ENCODE data around the gene DKK2.

The DKK2 gene

GRCh38 chr4:106898621-106899230, 137.4 kb downstream of the DKK2 start:
- no peak overlapping the region for H4K5ac ChIP-seq (ENCODE audit: low read length)
- no peaks in the 10 kb centered on the region for H3K27me3 ChIP-seq (ENCODE audit: insufficient read depth, low read length, poor library complexity)
- H3K23ac ChIP-seq (ENCODE audit: low read length), result no peak overlapping the region
- peak; percentile 58 for DNase-seq
- no peak overlapping the region for H3K4me2 ChIP-seq (ENCODE audit: low read length)
- no peak overlapping the region for H3K18ac ChIP-seq (ENCODE audit: low read length)
- no peaks in the 10 kb centered on the region for H3K79me1 ChIP-seq (ENCODE audit: low read length)
- no peaks in the 10 kb centered on the region for H3K4me1 ChIP-seq (ENCODE audit: control insufficient read depth, low read depth, low read length)
- no peak overlapping the region for H2AK5ac ChIP-seq (ENCODE audit: low read length)
- H2BK5ac ChIP-seq (ENCODE audit: low read length), result no peak overlapping the region
- H2BK120ac ChIP-seq (ENCODE audit: low read depth, low read length), result no peak overlapping the region
- H3K4me3 ChIP-seq (ENCODE audit: low read length), result no peak overlapping the region
- no peaks in the 10 kb centered on the region for H3K79me2 ChIP-seq (ENCODE audit: control insufficient read depth, insufficient read depth, low read length)
- H3K56ac ChIP-seq (ENCODE audit: low read length), result no peak overlapping the region
- no peaks in the 10 kb centered on the region for H3K36me3 ChIP-seq (ENCODE audit: control insufficient read depth, insufficient read depth, low read length)
- H2BK15ac ChIP-seq (replicated peaks; ENCODE audit: low read depth), result no peak overlapping the region
- H3K4ac ChIP-seq (ENCODE audit: low read depth, low read length), result no peak overlapping the region
- WGBS (ENCODE audit: extremely low coverage, insufficient coverage, low lambda C conversion rate), result 100% methylated on average over 1 of the region's 4 CpGs
- no peak overlapping the region for H3K9ac ChIP-seq (ENCODE audit: low read length)
- H4K8ac ChIP-seq (ENCODE audit: low read depth, low read length), result no peak overlapping the region
- no peak overlapping the region for H3K27ac ChIP-seq (ENCODE audit: low read depth, low read length)

DNA sequence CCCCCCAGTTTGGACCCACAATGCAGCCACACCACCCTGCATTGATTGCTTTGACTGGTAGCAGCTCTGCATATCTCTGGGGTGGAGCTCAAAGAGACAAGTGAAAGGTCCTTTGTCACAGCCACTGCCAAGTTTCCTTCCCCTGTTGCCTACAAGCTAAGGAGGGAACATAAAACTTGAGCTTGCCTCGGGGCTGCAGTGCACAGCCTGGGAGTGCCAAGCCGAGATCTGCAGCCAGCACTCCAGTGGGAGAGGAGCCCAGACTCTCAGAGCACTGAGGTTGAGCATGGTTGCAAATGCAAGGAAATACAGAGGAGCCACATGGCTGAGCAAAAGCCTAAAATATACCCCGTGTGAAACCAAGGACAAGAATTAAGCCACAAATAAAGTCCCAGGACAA, 142.2 kb downstream of the DKK2 start:
- Histone ChIP-seq H3K79me1 (ENCODE audit: low read length) (no peaks in the 10 kb centered on the region), H3K4me3 (ENCODE audit: low read length) (no peak overlapping the region), H3K36me3 (ENCODE audit: control insufficient read depth, insufficient read depth, low read length) (no peaks in the 10 kb centered on the region), H3K56ac (ENCODE audit: low read length) (no peak overlapping the region), H3K79me2 (ENCODE audit: control insufficient read depth, insufficient read depth, low read length) (no peaks in the 10 kb centered on the region), H4K5ac (ENCODE audit: low read length) (no peak overlapping the region), H2AK5ac (ENCODE audit: low read length) (no peak overlapping the region), H3K27ac (ENCODE audit: low read depth, low read length) (no peak overlapping the region), H4K8ac (ENCODE audit: low read depth, low read length) (no peak overlapping the region), H3K4me2 (ENCODE audit: low read length) (no peak overlapping the region), H3K4ac (ENCODE audit: low read depth, low read length) (no peak overlapping the region), H2BK5ac (ENCODE audit: low read length) (no peak overlapping the region), H3K27me3 (ENCODE audit: insufficient read depth, low read length, poor library complexity) (no peaks in the 10 kb centered on the region), H3K23ac (ENCODE audit: low read length) (no peak overlapping the region), H3K9ac (ENCODE audit: low read length) (no peak overlapping the region), H3K4me1 (ENCODE audit: control insufficient read depth, low read depth, low read length) (no peaks in the 10 kb centered on the region), H2BK15ac (replicated peaks; ENCODE audit: low read depth) (no peak overlapping the region), H3K18ac (ENCODE audit: low read length) (no peak overlapping the region), H2BK120ac (ENCODE audit: low read depth, low read length) (no peak overlapping the region)
- no peak for DNase-seq
- no CpG with 5 or more reads among the region's 3 CpGs for WGBS (ENCODE audit: extremely low coverage, insufficient coverage, low lambda C conversion rate)

DNA sequence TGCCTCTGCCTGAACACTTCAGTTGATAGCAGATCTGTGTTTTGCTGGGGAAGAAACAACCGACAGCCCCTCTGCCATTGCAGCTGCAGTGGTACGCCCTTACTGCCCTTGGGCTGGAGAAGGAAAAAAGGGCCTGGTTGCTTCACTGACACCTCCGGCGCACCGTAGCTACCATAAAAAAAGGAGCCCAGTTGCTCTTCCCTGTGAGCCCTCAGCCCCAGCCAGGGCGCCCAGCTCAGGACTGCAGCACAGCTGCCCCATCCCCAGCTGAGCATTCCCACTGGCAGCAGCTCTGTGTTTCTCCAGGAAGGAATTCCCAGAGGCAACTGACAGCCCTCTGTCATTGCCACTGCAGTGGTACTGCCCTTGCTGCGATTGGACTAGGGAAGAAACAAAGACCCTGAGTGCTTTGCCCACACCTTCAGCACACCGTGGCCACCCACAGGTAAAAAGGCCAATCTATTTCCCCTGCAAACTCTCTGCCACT, 142.7 kb downstream of the DKK2 start:
- H3K27ac ChIP-seq (ENCODE audit: low read depth, low read length), result no peak overlapping the region
- H2AK5ac ChIP-seq (ENCODE audit: low read length), result no peak overlapping the region
- no peak overlapping the region for H3K4me2 ChIP-seq (ENCODE audit: low read length)
- H3K4me1 ChIP-seq (ENCODE audit: control insufficient read depth, low read depth, low read length), result no peaks in the 10 kb centered on the region
- DNase-seq, result no peak
- H3K56ac ChIP-seq (ENCODE audit: low read length), result no peak overlapping the region
- no peak overlapping the region for H3K23ac ChIP-seq (ENCODE audit: low read length)
- H3K36me3 ChIP-seq (ENCODE audit: control insufficient read depth, insufficient read depth, low read length), result no peaks in the 10 kb centered on the region
- no CpG with 5 or more reads among the region's 8 CpGs for WGBS (ENCODE audit: extremely low coverage, insufficient coverage, low lambda C conversion rate)
- no peak overlapping the region for H4K5ac ChIP-seq (ENCODE audit: low read length)
- H3K79me2 ChIP-seq (ENCODE audit: control insufficient read depth, insufficient read depth, low read length), result no peaks in the 10 kb centered on the region
- no peak overlapping the region for H3K4ac ChIP-seq (ENCODE audit: low read depth, low read length)
- H2BK5ac ChIP-seq (ENCODE audit: low read length), result no peak overlapping the region
- H3K9ac ChIP-seq (ENCODE audit: low read length), result no peak overlapping the region
- no peak overlapping the region for H4K8ac ChIP-seq (ENCODE audit: low read depth, low read length)
- H2BK15ac ChIP-seq (replicated peaks; ENCODE audit: low read depth), result no peak overlapping the region
- H2BK120ac ChIP-seq (ENCODE audit: low read depth, low read length), result no peak overlapping the region
- H3K79me1 ChIP-seq (ENCODE audit: low read length), result no peaks in the 10 kb centered on the region
- H3K27me3 ChIP-seq (ENCODE audit: insufficient read depth, low read length, poor library complexity), result no peaks in the 10 kb centered on the region
- H3K18ac ChIP-seq (ENCODE audit: low read length), result no peak overlapping the region
- no peak overlapping the region for H3K4me3 ChIP-seq (ENCODE audit: low read length)

DNA sequence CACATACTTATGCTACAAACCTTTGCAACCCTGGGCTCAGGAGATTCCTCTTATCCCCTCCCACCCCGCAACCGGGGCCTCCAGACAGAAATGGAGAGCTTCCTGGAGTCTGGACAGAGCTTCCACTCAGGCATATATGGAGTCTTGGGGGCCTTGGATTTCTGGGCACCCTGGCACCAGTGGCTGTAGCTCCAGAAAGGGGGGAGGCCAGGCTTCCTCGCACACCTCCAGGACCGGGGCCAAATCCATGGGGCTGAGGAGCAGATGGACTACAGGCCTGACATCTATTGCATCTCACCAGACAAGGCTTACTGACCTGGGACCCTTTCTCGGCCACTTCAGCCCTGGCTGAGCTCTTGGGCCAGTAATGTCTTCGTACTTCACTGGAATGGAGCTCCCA, 143.3 kb downstream of the DKK2 start:
- Histone ChIP-seq H4K8ac (ENCODE audit: low read depth, low read length) (no peak overlapping the region), H3K56ac (ENCODE audit: low read length) (no peak overlapping the region), H3K27me3 (ENCODE audit: insufficient read depth, low read length, poor library complexity) (no peaks in the 10 kb centered on the region), H3K18ac (ENCODE audit: low read length) (no peak overlapping the region), H3K4me3 (ENCODE audit: low read length) (no peak overlapping the region), H3K27ac (ENCODE audit: low read depth, low read length) (no peak overlapping the region), H2AK5ac (ENCODE audit: low read length) (no peak overlapping the region), H3K23ac (ENCODE audit: low read length) (no peak overlapping the region), H2BK120ac (ENCODE audit: low read depth, low read length) (no peak overlapping the region), H4K5ac (ENCODE audit: low read length) (no peak overlapping the region), H2BK15ac (replicated peaks; ENCODE audit: low read depth) (no peak overlapping the region), H3K79me2 (ENCODE audit: control insufficient read depth, insufficient read depth, low read length) (no peaks in the 10 kb centered on the region), H3K4ac (ENCODE audit: low read depth, low read length) (no peak overlapping the region), H2BK5ac (ENCODE audit: low read length) (no peak overlapping the region), H3K79me1 (ENCODE audit: low read length) (no peaks in the 10 kb centered on the region), H3K4me2 (ENCODE audit: low read length) (no peak overlapping the region), H3K4me1 (ENCODE audit: control insufficient read depth, low read depth, low read length) (no peaks in the 10 kb centered on the region), H3K9ac (ENCODE audit: low read length) (no peak overlapping the region), H3K36me3 (ENCODE audit: control insufficient read depth, insufficient read depth, low read length) (no peaks in the 10 kb centered on the region)
- no peak for DNase-seq
- no CpG with 5 or more reads among the region's 6 CpGs for WGBS (ENCODE audit: extremely low coverage, insufficient coverage, low lambda C conversion rate)

DNA sequence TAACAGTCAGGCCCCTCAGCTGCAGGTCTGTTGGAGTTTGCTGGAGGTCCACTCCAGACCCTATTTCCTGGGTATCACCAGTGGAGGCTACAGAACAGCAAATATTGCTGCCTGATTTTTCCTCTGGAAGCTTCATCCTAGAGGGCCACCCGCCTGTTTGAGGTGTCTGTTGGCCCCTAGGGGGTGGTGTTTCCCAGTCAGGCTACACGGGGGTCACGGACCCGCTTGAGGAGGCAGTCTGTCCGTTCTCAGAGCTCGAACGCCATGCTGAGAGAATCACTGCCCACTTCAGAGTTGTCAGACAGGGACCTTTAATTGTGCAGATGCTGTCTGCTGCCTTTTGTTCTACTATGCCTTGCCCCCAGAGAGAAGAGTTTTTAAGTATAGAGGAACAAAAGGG, 160.8 kb downstream of the DKK2 start:
- Histone ChIP-seq H3K79me1 (ENCODE audit: low read length) (no peaks in the 10 kb centered on the region), H2BK5ac (ENCODE audit: low read length) (no peak overlapping the region), H3K79me2 (ENCODE audit: control insufficient read depth, insufficient read depth, low read length) (no peaks in the 10 kb centered on the region), H2AK5ac (ENCODE audit: low read length) (no peak overlapping the region), H2BK15ac (replicated peaks; ENCODE audit: low read depth) (no peak overlapping the region), H3K4me2 (ENCODE audit: low read length) (no peak overlapping the region), H2BK120ac (ENCODE audit: low read depth, low read length) (no peak overlapping the region), H3K27me3 (ENCODE audit: insufficient read depth, low read length, poor library complexity) (no peaks in the 10 kb centered on the region), H4K5ac (ENCODE audit: low read length) (no peak overlapping the region), H3K36me3 (ENCODE audit: control insufficient read depth, insufficient read depth, low read length) (no peaks in the 10 kb centered on the region), H3K9ac (ENCODE audit: low read length) (no peak overlapping the region), H3K23ac (ENCODE audit: low read length) (no peak overlapping the region), H4K8ac (ENCODE audit: low read depth, low read length) (no peak overlapping the region), H3K4me3 (ENCODE audit: low read length) (no peak overlapping the region), H3K56ac (ENCODE audit: low read length) (no peak overlapping the region), H3K4ac (ENCODE audit: low read depth, low read length) (no peak overlapping the region), H3K4me1 (ENCODE audit: control insufficient read depth, low read depth, low read length) (no peaks in the 10 kb centered on the region), H3K18ac (ENCODE audit: low read length) (no peak overlapping the region), H3K27ac (ENCODE audit: low read depth, low read length) (no peak overlapping the region)
- DNase-seq, result peak; percentile 49
- no CpG with 5 or more reads among the region's 7 CpGs for WGBS (ENCODE audit: extremely low coverage, insufficient coverage, low lambda C conversion rate)

All from mesendoderm (in vitro differentiated cells).